GM19467 (cell line): ENCODE data around the gene TFG.

Experiments
- ATAC-seq: cut with Tn5 transposase; IDR thresholded peaks from one replicate; pipeline ENCODE4 v1.9.1; 2021; ENCODE audit warnings: mild to moderate bottlenecking, moderate library complexity; ENCODE audit not compliant: unreplicated experiment

TFG gene

GRCh38 chr3:100703865-100704264 is 5.4 kb upstream of the TFG start:
- ATAC-seq, result no peak

GRCh38 chr3:100706365-100706764 is 2.9 kb upstream of the TFG start:
- no peak for ATAC-seq

GRCh38 chr3:100708644-100708988 is 678 bp upstream of the TFG start:
- ATAC-seq, result no peak

GRCh38 chr3:100709842-100710260 is 557 bp downstream of the TFG start:
- no peak for ATAC-seq

GRCh38 chr3:100710261-100710968 is 1.1 kb downstream of the TFG start:
- ATAC-seq, result peak; percentile 22

GRCh38 chr3:100715176-100715575 is 5.9 kb downstream of the TFG start:
- ATAC-seq, result no peak

- no peak for ATAC-seq
Measured at GRCh38 chr3:100717063-100717462, 7.8 kb downstream of the TFG start.

- ATAC-seq, result no peak
Measured at GRCh38 chr3:100717637-100718487, 8.6 kb downstream of the TFG start.

GRCh38 chr3:100719136-100719535 is 9.8 kb downstream of the TFG start:
- ATAC-seq, result no peak

- ATAC-seq, result no peak
Measured at GRCh38 chr3:100720426-100720825, 11.1 kb downstream of the TFG start.

- no peak for ATAC-seq
Measured at GRCh38 chr3:100725935-100726513, 16.7 kb downstream of the TFG start.

GRCh38 chr3:100726706-100727105 is 17.4 kb downstream of the TFG start:
- ATAC-seq, result no peak

- ATAC-seq, result no peak
Measured at GRCh38 chr3:100730524-100730923, 21.2 kb downstream of the TFG start.

- ATAC-seq, result no peak
Measured at GRCh38 chr3:100732435-100732834, 23.1 kb downstream of the TFG start.

- no peak for ATAC-seq
Measured at GRCh38 chr3:100737334-100737733, 28.0 kb downstream of the TFG start.

GRCh38 chr3:100740207-100740606 is 30.9 kb downstream of the TFG start:
- ATAC-seq, result no peak

GRCh38 chr3:100743535-100743934 is 34.2 kb downstream of the TFG start:
- ATAC-seq, result no peak

- ATAC-seq, result no peak
Measured at GRCh38 chr3:100744671-100745070, 35.4 kb downstream of the TFG start.

- no peak for ATAC-seq
Measured at GRCh38 chr3:100745617-100746016, 36.3 kb downstream of the TFG start.

- ATAC-seq, result no peak
Measured at GRCh38 chr3:100746092-100746491, 36.8 kb downstream of the TFG start.

- no peak for ATAC-seq
Measured at GRCh38 chr3:100748220-100748619, 38.9 kb downstream of the TFG start.

GRCh38 chr3:100748967-100749366 is 39.7 kb downstream of the TFG start:
- ATAC-seq, result no peak
